HG03060 (cell line): ENCODE data around the gene SF1.

Source experiments
- ATAC-seq: cut with Tn5 transposase; IDR thresholded peaks from one replicate; pipeline ENCODE4 v1.9.1; 2021; ENCODE audit warnings: low read depth, moderate number of reproducible peaks; ENCODE audit not compliant: unreplicated experiment

Gene SF1

GRCh38 chr11:64750361-64751054 lies 27.8 kb downstream of the SF1 start:
- no peak for ATAC-seq

- ATAC-seq: no peak
These were observed 30.2 kb downstream of the SF1 start for GRCh38 chr11:64747961-64748665.

- ATAC-seq: no peak
These were observed 31.9 kb downstream of the SF1 start for GRCh38 chr11:64746486-64746885.

- no peak for ATAC-seq
These were observed 32.6 kb downstream of the SF1 start for GRCh38 chr11:64745521-64746328.

- ATAC-seq: no peak
These were observed 33.2 kb downstream of the SF1 start for GRCh38 chr11:64745189-64745520.

GRCh38 chr11:64744544-64745188 lies 33.7 kb downstream of the SF1 start:
- no peak for ATAC-seq

- no peak for ATAC-seq
These were observed 34.5 kb downstream of the SF1 start, which contains the start of gene RASGRP2 for GRCh38 chr11:64743591-64744543. Gene RASGRP2, minus strand, starts transcription at chr11:64744142. Its CDS starts 1,276 bp downstream, at chr11:64742866.

GRCh38 chr11:64742889-64743590 lies 35.3 kb downstream of the SF1 start:
- ATAC-seq: no peak

GRCh38 chr11:64742087-64742888 lies 36.1 kb downstream of the SF1 start:
- no peak for ATAC-seq

GRCh38 chr11:64741375-64742086 lies 36.8 kb downstream of the SF1 start:
- ATAC-seq: no peak

GRCh38 chr11:64739871-64740270 lies 38.5 kb downstream of the SF1 start:
- no peak for ATAC-seq

- ATAC-seq: no peak
These were observed 41.7 kb downstream of the SF1 start for GRCh38 chr11:64736654-64737053.

- ATAC-seq: no peak
These were observed 42.5 kb downstream of the SF1 start for GRCh38 chr11:64735725-64736259.

- ATAC-seq: no peak
These were observed 43.3 kb downstream of the SF1 start for GRCh38 chr11:64734811-64735724.

GRCh38 chr11:64731601-64732000 lies 46.7 kb downstream of the SF1 start:
- no peak for ATAC-seq

- ATAC-seq: no peak
These were observed 48.4 kb downstream of the SF1 start for GRCh38 chr11:64729851-64730382.
